ENCODE results near the gene CLIC5. TPM values are rescaled to one million over a fixed set of nuclear protein-coding genes. Genes with fewer than 3 reads are reported as not detected.

CLIC5 gene
- total and polyA plus RNA-seq, 2 donors (not counting 1 experiment from before 2014, with no cell fraction given), result 0.96 to 0.97 TPM

GRCh38 chr6:45966340-45966739, 49.3 kb downstream of the CLIC5 start:
- H3K4me1 Mint-ChIP-seq, result peaks cover 12% of the 10 kb centered on the region
- POLR2A ChIA-PET, result no interaction called here
- ATAC-seq (ENCODE audit: low read depth), result no peak
- Histone ChIP-seq H3K4me2 (replicated peaks; ENCODE audit: low read depth, low read length, poor library complexity, severe bottlenecking) (no peak overlapping the region), H3K79me2 (ENCODE audit: control insufficient read depth, insufficient read depth, low read length) (no peaks in the 10 kb centered on the region), H3K4me1 (ENCODE audit: control insufficient read depth in 2 of 2, insufficient read depth in 2 of 2, low read length in 2 of 2) (peaks cover 5 to 8% of the 10 kb centered on the region in 2 donors), H3K9me3 (ENCODE audit: control extremely low read depth in 1 of 3, control insufficient read depth in 2 of 3, insufficient read depth in 1 of 3, low read length in 2 of 3) (no peaks in the 10 kb centered on the region), H2AFZ (ENCODE audit: insufficient read depth, low read depth, low read length, poor library complexity, severe bottlenecking) (no peak overlapping the region), H3K36me3 (replicated peaks in 1 of 2; ENCODE audit: control extremely low read depth in 1 of 2, control insufficient read depth in 1 of 2, extremely low read depth in 1 of 2, insufficient read depth in 2 of 2, low read length in 1 of 2) (no peaks in the 10 kb centered on the region), H3K9ac (ENCODE audit: low read length) (no peak overlapping the region), H3K27ac (ENCODE audit: low read length in 2 of 2) (no peak overlapping the region), H4K20me1 (ENCODE audit: control insufficient read depth, insufficient read depth, low read length, poor library complexity, severe bottlenecking) (no peaks in the 10 kb centered on the region), H3K27me3 (replicated peaks in 1 of 4; ENCODE audit: control extremely low read depth in 1 of 4, control insufficient read depth in 3 of 4, insufficient read depth in 4 of 4, low read length in 3 of 4) (peaks cover 0 to 5% (median 0%) of the 10 kb centered on the region in 4 experiments), H3K4me3 (ENCODE audit: control extremely low read depth in 1 of 5, extremely low read depth in 1 of 5, insufficient read depth in 1 of 5, low read depth in 2 of 5, low read length in 4 of 5) (no peak overlapping the region)
- no peak for DNase-seq
- intact Hi-C loops (cut with micrococcal nuclease), result no loop called here
- H3K27me3 Mint-ChIP-seq, result peaks cover 4% of the 10 kb centered on the region
- TF ChIP-seq CTCF (IDR thresholded peaks at IDR 0.05) (no peak), EZH2 (IDR thresholded peaks at IDR 0.05; ENCODE audit: borderline replicate concordance, insufficient read depth, low read depth, low read length, poor library complexity, severe bottlenecking) (no peak)
- WGBS (ENCODE audit: insufficient coverage), result 92% methylated on average over 4 of the region's 4 CpGs
- no peaks in the 10 kb centered on the region for H3K9me3 Mint-ChIP-seq (ENCODE audit: insufficient read depth)
- CTCF ChIA-PET, result interaction anchor here (0.7 kb wide), 1 partner anchor 36 kb away, joined by 3 read pairs; no protein-coding TSS in a partner anchor
- no peak overlapping the region for H3K4me3 Mint-ChIP-seq
- no peak overlapping the region for H3K27ac Mint-ChIP-seq

- no peak overlapping the region for H3K9ac ChIP-seq (ENCODE audit: low read length)
- no peaks in the 10 kb centered on the region for H3K36me3 ChIP-seq (replicated peaks in 1 of 2; ENCODE audit: control extremely low read depth in 1 of 2, control insufficient read depth in 1 of 2, extremely low read depth in 1 of 2, insufficient read depth in 2 of 2, low read length in 1 of 2)
- DNase-seq (no peak), ATAC-seq (ENCODE audit: low read depth) (no peak)
- H3K4me1 ChIP-seq (ENCODE audit: control insufficient read depth in 2 of 2, insufficient read depth in 2 of 2, low read length in 2 of 2), result peaks cover 5 to 8% of the 10 kb centered on the region in 2 donors
- no peak overlapping the region for H3K27ac ChIP-seq (ENCODE audit: low read length in 2 of 2)
- Mint-ChIP-seq H3K9me3 (ENCODE audit: insufficient read depth) (no peaks in the 10 kb centered on the region), H3K27me3 (peaks cover 4% of the 10 kb centered on the region), H3K27ac (no peak overlapping the region), H3K4me3 (no peak overlapping the region), H3K4me1 (peaks cover 12% of the 10 kb centered on the region)
- intact Hi-C loops (cut with micrococcal nuclease), result no loop called here
- H2AFZ ChIP-seq (ENCODE audit: insufficient read depth, low read depth, low read length, poor library complexity, severe bottlenecking), result no peak overlapping the region
- no CpG with 5 or more reads among the region's 1 CpG for WGBS (ENCODE audit: insufficient coverage)
- ChIA-PET POLR2A (no interaction called here), CTCF (interaction anchor here (0.7 to 0.8 kb wide), 2 partner anchors 12 to 35 kb away, joined by 3 to 5 read pairs; no protein-coding TSS in a partner anchor)
- H3K4me2 ChIP-seq (replicated peaks; ENCODE audit: low read depth, low read length, poor library complexity, severe bottlenecking), result no peak overlapping the region
- TF ChIP-seq EZH2 (IDR thresholded peaks at IDR 0.05; ENCODE audit: borderline replicate concordance, insufficient read depth, low read depth, low read length, poor library complexity, severe bottlenecking), result no peak
- no peaks in the 10 kb centered on the region for H3K79me2 ChIP-seq (ENCODE audit: control insufficient read depth, insufficient read depth, low read length)
- H3K4me3 ChIP-seq (ENCODE audit: control extremely low read depth in 1 of 5, extremely low read depth in 1 of 5, insufficient read depth in 1 of 5, low read depth in 2 of 5, low read length in 4 of 5), result no peak overlapping the region
- no peaks in the 10 kb centered on the region for H4K20me1 ChIP-seq (ENCODE audit: control insufficient read depth, insufficient read depth, low read length, poor library complexity, severe bottlenecking)
- H3K27me3 ChIP-seq (replicated peaks in 1 of 4; ENCODE audit: control extremely low read depth in 1 of 4, control insufficient read depth in 3 of 4, insufficient read depth in 4 of 4, low read length in 3 of 4), result peaks cover 0 to 5% (median 0%) of the 10 kb centered on the region in 4 experiments
- H3K9me3 ChIP-seq (ENCODE audit: control extremely low read depth in 1 of 3, control insufficient read depth in 2 of 3, insufficient read depth in 1 of 3, low read length in 2 of 3), result no peaks in the 10 kb centered on the region
Measured at GRCh38 chr6:45965792-45966191, 49.9 kb downstream of the CLIC5 start.

Measured in B cell (primary cell).